PC-9 (cell line): ENCODE measurements around the gene LRCOL1.

Experiments used
- EZH2 ChIP-seq: fragments of 200-600 bp; sonication (generic); IDR thresholded peaks from 2 replicates; pipeline ENCODE4 v1.8.0; 2017; ENCODE audit warnings: antibody characterized with exemption, low read depth
- TF ChIP-seq, protein P1 (sequence below): fragments of 200-600 bp; sonication (generic); conservative IDR thresholded peaks from 2 replicates; pipeline ENCODE4 v1.6.1; 2017; ENCODE audit warnings: mixed run types, antibody characterized with exemption, mild to moderate bottlenecking, moderate library complexity

GRCh38 chr12:132596016-132596415 is 14.4 kb downstream of the LRCOL1 start:
- TF ChIP-seq, protein P1, sequence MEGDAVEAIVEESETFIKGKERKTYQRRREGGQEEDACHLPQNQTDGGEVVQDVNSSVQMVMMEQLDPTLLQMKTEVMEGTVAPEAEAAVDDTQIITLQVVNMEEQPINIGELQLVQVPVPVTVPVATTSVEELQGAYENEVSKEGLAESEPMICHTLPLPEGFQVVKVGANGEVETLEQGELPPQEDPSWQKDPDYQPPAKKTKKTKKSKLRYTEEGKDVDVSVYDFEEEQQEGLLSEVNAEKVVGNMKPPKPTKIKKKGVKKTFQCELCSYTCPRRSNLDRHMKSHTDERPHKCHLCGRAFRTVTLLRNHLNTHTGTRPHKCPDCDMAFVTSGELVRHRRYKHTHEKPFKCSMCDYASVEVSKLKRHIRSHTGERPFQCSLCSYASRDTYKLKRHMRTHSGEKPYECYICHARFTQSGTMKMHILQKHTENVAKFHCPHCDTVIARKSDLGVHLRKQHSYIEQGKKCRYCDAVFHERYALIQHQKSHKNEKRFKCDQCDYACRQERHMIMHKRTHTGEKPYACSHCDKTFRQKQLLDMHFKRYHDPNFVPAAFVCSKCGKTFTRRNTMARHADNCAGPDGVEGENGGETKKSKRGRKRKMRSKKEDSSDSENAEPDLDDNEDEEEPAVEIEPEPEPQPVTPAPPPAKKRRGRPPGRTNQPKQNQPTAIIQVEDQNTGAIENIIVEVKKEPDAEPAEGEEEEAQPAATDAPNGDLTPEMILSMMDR, result no peak
- no peak for TF ChIP-seq EZH2
